NCI-H2227 (cell line): ENCODE results near the gene PRICKLE4.

Experiments
- DNase-seq: peaks from one replicate; lab custom pipeline; 2025; ENCODE audit not compliant: unreplicated experiment; lab: John Stamatoyannopoulos, UW

PRICKLE4 gene

GRCh38 chr6:41770381-41771057 lies 10.1 kb upstream of the PRICKLE4 start:
- DNase-seq: no peak

GRCh38 chr6:41771058-41771983 lies 9.3 kb upstream of the PRICKLE4 start:
- no peak for DNase-seq

- no peak for DNase-seq
These were observed 5.7 kb upstream of the PRICKLE4 start for GRCh38 chr6:41774841-41775240.

GRCh38 chr6:41775293-41775882 lies 5.2 kb upstream of the PRICKLE4 start:
- no peak for DNase-seq

GRCh38 chr6:41777551-41778285 lies 2.9 kb upstream of the PRICKLE4 start:
- DNase-seq: no peak

- no peak for DNase-seq
These were observed 1.7 kb upstream of the PRICKLE4 start for GRCh38 chr6:41778895-41779294.

- DNase-seq: no peak
These were observed 1.2 kb upstream of the PRICKLE4 start for GRCh38 chr6:41779336-41779735.

GRCh38 chr6:41779788-41780550 lies 613 bp upstream of the PRICKLE4 start, which contains the start of gene FRS3:
Gene FRS3, minus strand, starts transcription at chr6:41779900. Its CDS starts 2,913 bp downstream, at chr6:41776987.
- peak; percentile 97 for DNase-seq

- no peak for DNase-seq
These were observed 766 bp downstream of the PRICKLE4 start for GRCh38 chr6:41781366-41781730.

- no peak for DNase-seq
These were observed 2.7 kb downstream of the PRICKLE4 start for GRCh38 chr6:41783106-41783780.

GRCh38 chr6:41784581-41785171 lies 4.1 kb downstream of the PRICKLE4 start:
- peak; percentile 19 for DNase-seq

- DNase-seq: no peak
These were observed 4.7 kb downstream of the PRICKLE4 start for GRCh38 chr6:41785254-41785653.

- DNase-seq: peak; percentile 51
These were observed 5.3 kb downstream of the PRICKLE4 start for GRCh38 chr6:41785689-41786450.

GRCh38 chr6:41786451-41787218 lies 6.1 kb downstream of the PRICKLE4 start:
- DNase-seq: peak; percentile 89

- DNase-seq: peak; percentile 94
These were observed 6.8 kb downstream of the PRICKLE4 start, which contains the start of gene TOMM6 for GRCh38 chr6:41787219-41787917. Gene TOMM6, plus strand, starts transcription at chr6:41787694. Its CDS starts 4 bp downstream, at chr6:41787698.

GRCh38 chr6:41789390-41789724 lies 8.8 kb downstream of the PRICKLE4 start:
- no peak for DNase-seq

- DNase-seq: no peak
These were observed 9.5 kb downstream of the PRICKLE4 start for GRCh38 chr6:41790045-41790444.
